ENCODE results near the gene GHRHR.

The GHRHR gene

GRCh38 chr7:30963842-30964241, at the start of gene GHRHR:
Gene GHRHR (plus strand): TSS chr7:30963953. CDS start chr7:30964069, 116 bp downstream.
- no peak for DNase-seq

GRCh38 chr7:30914596-30914995, 49.2 kb upstream of the GHRHR start:
- peak; percentile 5 for DNase-seq

GRCh38 chr7:30915005-30915601, 48.6 kb upstream of the GHRHR start:
- DNase-seq = no peak

- no peak for DNase-seq
These were observed 48.0 kb upstream of the GHRHR start for GRCh38 chr7:30915751-30916150.

DNA sequence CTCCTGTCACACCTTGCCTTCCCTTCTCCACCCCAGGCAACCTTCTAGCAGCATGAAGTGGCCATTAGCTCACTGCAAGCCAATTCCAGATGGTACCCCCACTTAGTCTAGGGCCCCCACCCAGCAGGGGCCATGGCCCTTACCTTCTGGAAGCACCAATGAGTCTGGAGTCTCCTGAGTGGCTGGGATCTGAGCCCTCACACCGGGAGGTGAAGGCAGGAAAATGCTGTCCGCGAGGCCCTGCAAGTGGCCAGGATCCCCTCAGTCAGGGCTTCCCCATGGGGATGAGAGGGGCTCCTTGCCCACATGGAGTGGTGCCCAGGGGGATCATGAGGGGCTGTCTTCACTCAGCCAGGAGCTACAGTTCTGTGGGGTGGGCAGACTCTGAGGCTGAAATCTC, 47.5 kb upstream of the GHRHR start:
- no peak for DNase-seq

- DNase-seq = no peak
These were observed 47.0 kb upstream of the GHRHR start for GRCh38 chr7:30916767-30917166.

- no peak for DNase-seq
These were observed 46.4 kb upstream of the GHRHR start for GRCh38 chr7:30917216-30917893.

DNA sequence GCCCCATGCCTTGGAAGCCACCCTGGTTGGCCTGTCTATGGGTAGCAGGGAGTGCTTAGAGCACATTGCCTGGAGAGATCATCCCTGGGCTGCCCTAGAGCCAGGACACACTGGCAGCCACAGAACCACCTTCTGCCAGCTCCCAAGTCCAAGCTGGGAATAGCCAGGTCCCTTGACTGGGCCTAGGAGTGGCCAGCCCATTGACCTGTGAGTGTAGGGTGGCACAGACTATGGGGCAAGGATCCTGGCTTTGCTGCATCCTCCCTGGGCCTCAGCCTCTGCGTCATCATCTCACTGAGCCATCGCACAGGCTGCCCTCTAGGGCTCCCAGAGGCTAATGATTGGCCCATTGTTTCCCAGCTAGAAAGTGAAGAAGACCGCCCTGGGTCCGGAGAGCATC, 45.1 kb upstream of the GHRHR start:
- DNase-seq = no peak

GRCh38 chr7:30920021-30920583, 43.7 kb upstream of the GHRHR start:
- DNase-seq = no peak

GRCh38 chr7:30920584-30921539, 42.9 kb upstream of the GHRHR start:
- DNase-seq = no peak

GRCh38 chr7:30921540-30922401, 42.0 kb upstream of the GHRHR start:
- DNase-seq = no peak

GRCh38 chr7:30922596-30922995, 41.2 kb upstream of the GHRHR start:
- DNase-seq = no peak

GRCh38 chr7:30923009-30923773, 40.6 kb upstream of the GHRHR start:
- no peak for DNase-seq

- DNase-seq = no peak
These were observed 39.9 kb upstream of the GHRHR start for GRCh38 chr7:30923774-30924413.

DNA sequence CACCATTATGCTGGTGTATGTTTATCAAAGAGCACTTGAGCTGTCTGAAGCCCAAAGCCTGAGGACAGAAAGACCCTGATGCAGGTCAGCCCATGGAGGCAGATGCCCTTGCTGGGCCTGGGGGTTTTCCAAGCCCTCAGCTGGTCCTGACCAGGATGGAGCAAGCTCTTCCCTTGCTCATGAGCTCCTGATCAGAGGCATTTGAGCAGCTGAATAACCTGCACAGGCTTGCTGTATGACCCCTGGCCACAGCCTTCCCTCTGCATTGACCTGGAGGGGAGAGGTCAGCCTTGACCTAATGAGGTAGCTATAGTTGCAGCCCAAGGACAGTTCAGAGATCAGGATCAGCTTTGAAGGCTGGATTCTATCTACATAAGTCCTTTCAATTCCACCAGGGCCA, 39.1 kb upstream of the GHRHR start:
- DNase-seq = no peak

DNA sequence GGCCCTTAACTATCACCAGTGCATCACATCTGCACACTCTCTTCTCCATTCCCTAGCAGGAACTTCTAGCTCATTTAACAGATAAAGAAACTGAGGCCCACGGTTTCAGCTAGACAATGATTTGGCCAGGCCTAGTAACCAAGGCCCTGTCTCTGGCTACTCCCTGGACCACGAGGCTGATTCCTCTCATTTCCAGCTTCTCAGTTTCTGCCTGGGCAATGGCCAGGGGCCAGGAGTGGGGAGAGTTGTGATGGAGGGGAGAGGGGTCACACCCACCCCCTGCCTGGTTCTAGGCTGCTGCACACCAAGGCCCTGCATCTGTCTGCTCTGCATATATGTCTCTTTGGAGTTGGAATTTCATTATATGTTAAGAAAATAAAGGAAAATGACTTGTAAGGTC, 38.6 kb upstream of the GHRHR start:
- no peak for DNase-seq

DNA sequence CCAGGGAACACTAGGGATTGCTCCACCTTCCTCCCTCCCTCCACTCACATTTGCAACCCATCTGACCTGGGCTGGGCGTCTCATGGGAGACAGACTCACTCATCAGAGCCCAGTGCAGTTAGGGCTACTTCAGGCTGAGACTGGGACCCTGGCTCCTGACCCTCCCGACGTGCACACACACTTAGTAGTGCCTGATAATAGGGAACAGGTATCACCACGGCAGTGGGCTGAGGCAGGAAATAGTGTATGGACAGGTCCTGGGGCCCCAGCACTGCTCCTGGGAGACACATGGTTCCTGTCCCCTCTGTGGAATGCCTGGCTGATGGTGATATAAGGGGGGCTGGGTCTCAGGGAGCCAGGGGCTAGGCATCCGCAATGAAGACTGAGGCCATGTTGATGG, 37.8 kb upstream of the GHRHR start:
- no peak for DNase-seq

GRCh38 chr7:30926313-30926712, 37.4 kb upstream of the GHRHR start:
- no peak for DNase-seq

DNA sequence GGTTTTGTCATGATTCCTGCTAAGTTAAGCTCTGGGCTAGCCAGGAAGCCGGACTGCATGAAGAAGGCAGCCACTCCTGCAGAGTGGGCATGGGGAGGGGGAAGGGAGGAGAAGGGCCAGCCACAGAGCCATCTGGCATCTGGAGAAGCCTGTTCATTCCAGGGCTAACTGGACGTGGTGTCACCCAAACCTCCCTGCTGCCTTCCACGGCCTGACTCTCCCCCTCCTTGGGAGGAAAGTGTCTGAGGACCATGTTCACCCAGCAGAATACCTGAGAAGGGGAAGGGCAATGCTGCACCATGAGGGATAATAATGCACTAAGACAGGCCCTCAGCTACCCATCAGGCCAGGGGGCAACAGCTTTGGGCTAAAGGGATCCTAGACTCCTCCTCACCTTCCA, 36.7 kb upstream of the GHRHR start:
- DNase-seq = no peak

- DNase-seq = no peak
These were observed 36.2 kb upstream of the GHRHR start for GRCh38 chr7:30927559-30927958.

GRCh38 chr7:30928254-30928872, 35.4 kb upstream of the GHRHR start:
- no peak for DNase-seq

All from activated CD4-positive, alpha-beta T cell treated with anti-CD3 and anti-CD28 coated beads, Interleukin-10, Interleukin-2, amounts not matched to agents 100 ng/mL and 50 ng/mL, durations not matched to agents 16 hours and 8 hours (primary cell).